DND-41 (cell line): ENCODE data around the gene CHD1.

ENCODE experiments used
- ATAC-seq: fragments of 200-7000 bp; cut with Tn5 transposase; 3 replicates; pipeline ENCODE4 v1.9.1; 2021; ENCODE audit warnings: low read depth; ENCODE audit not compliant: insufficient read depth
- DNase-seq: peaks from one replicate; pipeline ENCODE4 v3.0.0-alpha.2; 2020
- H2AFZ ChIP-seq: 2 replicates; pipeline ENCODE4 v1.6.0; 2012; ENCODE audit warnings: low read depth, low read length
- H3K27ac ChIP-seq: 2 replicates; pipeline ENCODE4 v1.5.1; 2012; ENCODE audit warnings: low read length, inconsistent platforms
- H3K27me3 ChIP-seq: fragments of 200-600 bp; sonication (generic); 2 replicates; pipeline ENCODE4 v1.6.0; 2012; ENCODE audit warnings: low read length, mild to moderate bottlenecking, inconsistent platforms; ENCODE audit not compliant: insufficient read depth, poor library complexity
- H3K36me3 ChIP-seq: 2 replicates; pipeline ENCODE4 v1.5.1; 2012; ENCODE audit warnings: low read length, inconsistent platforms; ENCODE audit not compliant: insufficient read depth
- H3K4me1 ChIP-seq: 2 replicates; pipeline ENCODE4 v1.5.1; 2012; ENCODE audit warnings: mild to moderate bottlenecking, low read length; ENCODE audit not compliant: insufficient read depth
- H3K4me2 ChIP-seq: 2 replicates; pipeline ENCODE4 v1.6.0; 2012; ENCODE audit warnings: mild to moderate bottlenecking, moderate library complexity, low read length, inconsistent platforms; ENCODE audit not compliant: insufficient read depth
- H3K4me3 ChIP-seq, 2 experiments: fragments of 200-600 bp in 1 of 2; shearing (Covaris generic) in 1 of 2; 2 replicates each; pipeline ENCODE4 v1.5.1; 2012 to 2016; ENCODE audit warnings: inconsistent platforms in 2 of 2, low read length in 2 of 2, mild to moderate bottlenecking in 2 of 2, low read depth in 1 of 2, moderate library complexity in 1 of 2
- H3K79me2 ChIP-seq: 2 replicates; pipeline ENCODE4 v1.6.0; 2012; ENCODE audit warnings: low read length, inconsistent platforms; ENCODE audit not compliant: insufficient read depth
- H3K9ac ChIP-seq: 2 replicates; pipeline ENCODE4 v1.6.0; 2012; ENCODE audit warnings: low read depth, mild to moderate bottlenecking, inconsistent platforms, low read length, moderate library complexity
- H3K9me3 ChIP-seq: 2 replicates; pipeline ENCODE4 v1.5.1; 2012; ENCODE audit warnings: low read length, moderate library complexity, mild to moderate bottlenecking, inconsistent platforms; ENCODE audit not compliant: insufficient read depth, severe bottlenecking
- H4K20me1 ChIP-seq: 2 replicates; pipeline ENCODE4 v1.6.0; 2012; ENCODE audit warnings: low read length; ENCODE audit not compliant: insufficient read depth
- EZH2 ChIP-seq: IDR thresholded peaks from 3 replicates; pipeline ENCODE4 v1.6.1; 2012; ENCODE audit warnings: borderline replicate concordance, low read depth, mild to moderate bottlenecking, moderate library complexity, low read length, inconsistent platforms; ENCODE audit not compliant: severe bottlenecking
- TF ChIP-seq, protein P1 (sequence below): IDR thresholded peaks from 2 replicates; pipeline ENCODE4 v1.5.1; 2012; ENCODE audit warnings: borderline replicate concordance, low read length, moderate library complexity, mild to moderate bottlenecking; ENCODE audit not compliant: poor library complexity, severe bottlenecking; ENCODE audit errors: extremely low read depth

CHD1 gene

DNA sequence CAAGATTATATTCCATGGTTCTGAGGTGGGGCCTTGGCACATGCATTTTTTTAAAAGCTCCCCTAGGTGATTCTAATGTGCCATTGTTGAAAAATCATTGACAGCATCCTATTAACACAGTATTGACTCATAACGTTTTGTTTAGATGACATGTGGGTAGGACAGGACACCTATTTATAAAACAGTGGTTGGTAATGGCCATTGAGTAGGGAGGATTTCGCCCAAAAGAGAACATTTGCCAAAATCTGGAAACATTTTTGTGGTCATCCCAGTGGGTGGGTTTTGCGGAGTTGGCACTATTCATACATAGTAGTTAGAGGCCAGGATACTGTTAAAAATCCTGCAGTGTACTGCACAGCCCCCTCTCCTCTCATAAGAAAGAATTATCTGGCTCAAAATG is 6.4 kb upstream of the CHD1 start:
- H3K9ac ChIP-seq, result no peak overlapping the region
- DNase-seq, result no peak
- peaks cover 8% of the 10 kb centered on the region for H3K4me1 ChIP-seq
- no peak overlapping the region for H3K4me2 ChIP-seq
- TF ChIP-seq EZH2, result no peak
- TF ChIP-seq, protein P1, sequence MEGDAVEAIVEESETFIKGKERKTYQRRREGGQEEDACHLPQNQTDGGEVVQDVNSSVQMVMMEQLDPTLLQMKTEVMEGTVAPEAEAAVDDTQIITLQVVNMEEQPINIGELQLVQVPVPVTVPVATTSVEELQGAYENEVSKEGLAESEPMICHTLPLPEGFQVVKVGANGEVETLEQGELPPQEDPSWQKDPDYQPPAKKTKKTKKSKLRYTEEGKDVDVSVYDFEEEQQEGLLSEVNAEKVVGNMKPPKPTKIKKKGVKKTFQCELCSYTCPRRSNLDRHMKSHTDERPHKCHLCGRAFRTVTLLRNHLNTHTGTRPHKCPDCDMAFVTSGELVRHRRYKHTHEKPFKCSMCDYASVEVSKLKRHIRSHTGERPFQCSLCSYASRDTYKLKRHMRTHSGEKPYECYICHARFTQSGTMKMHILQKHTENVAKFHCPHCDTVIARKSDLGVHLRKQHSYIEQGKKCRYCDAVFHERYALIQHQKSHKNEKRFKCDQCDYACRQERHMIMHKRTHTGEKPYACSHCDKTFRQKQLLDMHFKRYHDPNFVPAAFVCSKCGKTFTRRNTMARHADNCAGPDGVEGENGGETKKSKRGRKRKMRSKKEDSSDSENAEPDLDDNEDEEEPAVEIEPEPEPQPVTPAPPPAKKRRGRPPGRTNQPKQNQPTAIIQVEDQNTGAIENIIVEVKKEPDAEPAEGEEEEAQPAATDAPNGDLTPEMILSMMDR, result no peak
- no peak overlapping the region for H3K27ac ChIP-seq
- no peak for ATAC-seq
- H3K9me3 ChIP-seq, result no peaks in the 10 kb centered on the region
- peaks cover 26% of the 10 kb centered on the region for H3K79me2 ChIP-seq
- H3K27me3 ChIP-seq, result no peaks in the 10 kb centered on the region
- no peaks in the 10 kb centered on the region for H3K36me3 ChIP-seq
- no peak overlapping the region for H3K4me3 ChIP-seq
- H4K20me1 ChIP-seq, result peaks cover 11% of the 10 kb centered on the region
- no peak overlapping the region for H2AFZ ChIP-seq

DNA sequence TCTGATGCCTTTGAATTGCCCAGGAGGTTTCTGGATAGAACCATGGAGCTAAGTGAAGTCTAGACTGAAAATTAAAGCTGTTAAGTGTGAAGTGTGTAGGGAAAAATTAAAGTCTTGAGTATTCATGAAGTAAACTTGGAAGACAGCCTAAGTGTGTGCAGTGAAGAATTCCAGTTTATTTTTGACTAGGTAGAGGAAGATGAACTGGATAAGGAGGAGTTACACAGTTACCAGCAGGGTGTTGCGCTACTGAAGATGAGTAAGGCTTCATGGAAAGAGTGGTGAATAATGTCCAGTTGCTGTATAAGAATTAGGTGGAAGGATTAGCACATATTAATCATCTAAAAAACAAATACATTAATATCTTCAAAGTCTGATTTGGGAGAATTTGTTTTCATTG is 5.7 kb upstream of the CHD1 start:
- DNase-seq, result no peak

DNA sequence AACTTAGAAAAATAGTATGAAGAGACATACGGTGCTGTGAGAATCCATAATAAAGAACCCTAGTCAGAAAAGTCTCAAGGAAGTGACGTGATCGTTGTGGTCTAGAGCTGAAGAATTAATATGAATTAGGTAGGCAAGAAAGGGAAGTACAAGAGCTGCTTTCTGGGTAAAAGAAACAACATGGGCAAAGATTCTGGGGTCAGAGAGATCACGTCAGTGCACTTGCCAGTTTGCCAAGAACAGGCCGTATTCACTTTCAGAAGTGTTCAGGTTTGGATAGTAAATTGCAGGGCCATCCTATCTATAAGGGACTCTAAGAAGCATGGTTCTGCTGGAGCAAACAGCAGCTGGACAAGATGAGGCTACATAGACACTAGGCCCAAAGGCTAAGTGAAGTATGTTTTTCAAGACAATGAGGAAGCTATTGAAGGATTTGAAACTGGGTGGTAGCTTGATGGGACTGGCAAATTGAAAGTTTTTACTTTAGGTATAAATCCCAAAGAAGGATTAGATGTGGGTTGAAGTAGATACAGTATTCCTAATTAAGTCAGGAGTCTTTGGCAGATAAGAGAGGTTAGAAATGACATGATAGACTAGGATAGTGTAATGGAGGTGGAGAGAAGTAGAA is 4.8 kb upstream of the CHD1 start:
- Histone ChIP-seq H2AFZ (no peak overlapping the region), H3K27me3 (no peaks in the 10 kb centered on the region), H3K9ac (no peak overlapping the region), H3K79me2 (peaks cover 38% of the 10 kb centered on the region), H3K4me2 (no peak overlapping the region), H3K4me3 (no peak overlapping the region), H4K20me1 (peaks cover 16% of the 10 kb centered on the region), H3K9me3 (no peaks in the 10 kb centered on the region), H3K27ac (no peak overlapping the region), H3K36me3 (peaks cover 4% of the 10 kb centered on the region; the same call in 1 of the 2 replicates), H3K4me1 (peaks cover 13% of the 10 kb centered on the region)
- ATAC-seq (no peak), DNase-seq (no peak)
- TF ChIP-seq EZH2, result no peak
- TF ChIP-seq, protein P1, result no peak

More for the DNA sequence above, 5.7 kb upstream of the CHD1 start:
- no peaks in the 10 kb centered on the region for H3K9me3 ChIP-seq
- H3K36me3 ChIP-seq, result no peaks in the 10 kb centered on the region
- H4K20me1 ChIP-seq, result peaks cover 16% of the 10 kb centered on the region
- H3K27ac ChIP-seq, result no peak overlapping the region
- TF ChIP-seq, protein P1, result no peak
- no peak for TF ChIP-seq EZH2
- no peak overlapping the region for H3K9ac ChIP-seq
- H3K4me1 ChIP-seq, result peaks cover 13% of the 10 kb centered on the region
- no peaks in the 10 kb centered on the region for H3K27me3 ChIP-seq
- peaks cover 32% of the 10 kb centered on the region for H3K79me2 ChIP-seq
- no peak overlapping the region for H3K4me2 ChIP-seq
- no peak for ATAC-seq
- H3K4me3 ChIP-seq, result no peak overlapping the region
- no peak overlapping the region for H2AFZ ChIP-seq
